Transverse colon (tissue), 4 donors: ENCODE results near the gene VSTM1. TPM values are rescaled to one million over a fixed set of nuclear protein-coding genes. Genes with fewer than 3 reads are reported as not detected.

ENCODE experiments used
- DNase-seq: peaks from one replicate; pipeline ENCODE4 v3.0.0-alpha.2; 2019
- H3K27ac ChIP-seq, 4 donors: fragments of 200-600 bp; sonication (generic); 2 replicates each; pipeline ENCODE4 v1.5.1; 2016 to 2018; ENCODE audit warnings: inconsistent platforms in 4 of 4
- H3K27me3 ChIP-seq: fragments of 200-600 bp; sonication (generic); 2 replicates; pipeline ENCODE4 v1.5.1; 2017; ENCODE audit warnings: inconsistent platforms
- H3K36me3 ChIP-seq, 4 donors: fragments of 200-600 bp; sonication (generic); 2 replicates each; pipeline ENCODE4 v1.5.1; 2017 to 2019; ENCODE audit warnings: inconsistent platforms in 4 of 4
- H3K4me1 ChIP-seq, 4 donors: fragments of 200-600 bp; sonication (generic); 2 replicates each; pipeline ENCODE4 v1.5.1; 2017 to 2020; ENCODE audit warnings: inconsistent platforms in 4 of 4
- H3K4me3 ChIP-seq, 4 donors: fragments of 200-600 bp; sonication (generic); 1 replicate in 1 of 4; 2 replicates in 3 of 4; pipeline versions ENCODE4 v1.5.1 to v1.6.1; 2017 to 2019; ENCODE audit warnings: inconsistent platforms in 4 of 4
- H3K9me3 ChIP-seq, 2 donors: fragments of 200-600 bp; sonication (generic); 2 replicates each; pipeline ENCODE4 v1.5.1; 2017 to 2019; ENCODE audit warnings: inconsistent platforms in 2 of 2
- EP300 ChIP-seq: sonication (generic); formaldehyde crosslinking; IDR thresholded peaks from one replicate; pipeline ENCODE4 v1.6.1; 2017; ENCODE audit warnings: antibody characterized with exemption, low read depth
- POLR2A ChIP-seq: fragments of 450-650 bp; IDR thresholded peaks from one replicate; pipeline ENCODE4 v1.6.1; 2016; ENCODE audit warnings: antibody characterized with exemption, mild to moderate bottlenecking, moderate library complexity
- POLR2AphosphoS5 ChIP-seq, 3 donors: sonication (generic); formaldehyde crosslinking; IDR thresholded peaks; one replicate each; pipeline ENCODE4 v1.6.1; 2016; ENCODE audit warnings: antibody characterized with exemption in 3 of 3
- WGBS, 2 donors: methylation state at CpG; one replicate each; pipeline ENCODE4 v1.1.5; 2018; ENCODE audit warnings: low coverage in 1 of 2; 5-methylcytosine and 5-hydroxymethylcytosine counted together
- in situ Hi-C, 4 donors: fragments of 200-750 bp; cut with MboI; loops; one replicate each; pipeline versions ENCODE4 v1.15.0 to v1.15.1; 2017; ENCODE audit warnings: low sequenced_read_pairs in 3 of 4, low pct_ligation_motif_present in 1 of 4, low pct_unique_long_range_greater_than_20kb in 1 of 4
- intact Hi-C: fragments of 100-400 bp; cut with DNase I; formaldehyde crosslinking; loops from one replicate; pipeline ENCODE4 v1.15.1; 2023; ENCODE audit warnings: low total_unique reads
- total RNA-seq, 4 donors: library from RNA; depleted of rRNA; stranded (reverse); fragments of >200 nt; gene quantifications; one replicate each; pipeline ENCODE4 v1.1.0, GENCODE V29; 2016
- TF ChIP-seq, protein P1 (sequence below), 5 experiments: fragments of 200-600 bp in 3 of 5; fragments of 450-650 bp in 2 of 5; sonication (generic) in 3 of 5; IDR thresholded peaks; 1 replicate in 2 of 5; 2 replicates in 3 of 5; pipeline ENCODE4 v1.5.1; 2016 to 2017; ENCODE audit warnings: antibody characterized with exemption in 5 of 5, inconsistent platforms in 3 of 5, mild to moderate bottlenecking in 2 of 5, moderate library complexity in 1 of 5

The VSTM1 gene, protein sequence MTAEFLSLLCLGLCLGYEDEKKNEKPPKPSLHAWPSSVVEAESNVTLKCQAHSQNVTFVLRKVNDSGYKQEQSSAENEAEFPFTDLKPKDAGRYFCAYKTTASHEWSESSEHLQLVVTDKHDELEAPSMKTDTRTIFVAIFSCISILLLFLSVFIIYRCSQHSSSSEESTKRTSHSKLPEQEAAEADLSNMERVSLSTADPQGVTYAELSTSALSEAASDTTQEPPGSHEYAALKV
- total RNA-seq = not detected

DNA sequence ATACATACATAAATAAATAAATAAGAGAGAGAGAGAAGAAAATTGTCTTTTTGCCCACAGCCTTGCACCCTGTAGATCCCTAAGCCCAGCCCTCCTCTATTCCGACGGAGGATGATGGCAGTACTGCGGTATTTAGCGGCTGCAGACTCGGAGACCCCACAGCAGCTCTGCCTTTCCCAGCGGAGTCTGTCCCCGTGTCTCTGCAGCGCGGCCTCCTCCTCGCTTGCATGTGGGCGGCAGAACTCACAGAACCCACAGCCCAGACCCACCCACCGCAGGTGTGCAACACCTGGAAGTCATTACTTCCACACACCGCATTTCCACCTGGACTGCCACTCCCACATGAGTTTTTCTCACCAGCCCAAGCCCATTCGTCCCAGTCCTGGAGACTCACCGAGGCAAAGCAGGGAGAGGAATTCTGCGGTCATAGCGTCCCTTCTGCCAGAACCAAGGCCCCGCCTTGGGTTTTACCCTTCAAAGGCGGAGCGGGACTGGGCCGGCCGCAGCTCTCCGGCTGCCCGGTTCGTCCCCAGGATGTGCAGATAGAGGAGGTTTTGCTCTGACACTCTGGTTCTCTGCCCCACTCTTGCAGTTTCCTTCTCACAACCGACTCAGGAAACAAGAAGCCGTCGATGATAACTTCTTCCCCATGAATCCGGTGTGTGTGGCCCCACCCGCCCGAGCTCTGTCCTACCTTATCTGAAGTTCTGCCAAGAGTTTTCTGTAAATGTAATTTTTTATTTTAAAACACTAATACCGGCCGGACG is at the start of gene VSTM1:
VSTM1 (minus strand) TSS at position 548 of the 767 bp plus-strand sequence; CDS start at position 428, 120 bp downstream.
- no peak within 1 kb of the TSS for H3K4me3 ChIP-seq
- no peaks in the 10 kb centered on the region for H3K27me3 ChIP-seq
- H3K9me3 ChIP-seq = no peaks in the 10 kb centered on the region
- no peaks in the 10 kb centered on the region for H3K36me3 ChIP-seq
- no peak for DNase-seq
- no peak within 1 kb of the TSS for H3K27ac ChIP-seq
- WGBS, 2 donors = 78 to 80% methylated on average over 10 to 34 of the region's 34 CpGs
- intact Hi-C loops (no loop called here), in situ Hi-C loops (no loop called here)
- TF ChIP-seq POLR2AphosphoS5 (IDR thresholded peaks at IDR 0.05) (no peak), POLR2A (no peak), EP300 (no peak)
- TF ChIP-seq, protein P1, sequence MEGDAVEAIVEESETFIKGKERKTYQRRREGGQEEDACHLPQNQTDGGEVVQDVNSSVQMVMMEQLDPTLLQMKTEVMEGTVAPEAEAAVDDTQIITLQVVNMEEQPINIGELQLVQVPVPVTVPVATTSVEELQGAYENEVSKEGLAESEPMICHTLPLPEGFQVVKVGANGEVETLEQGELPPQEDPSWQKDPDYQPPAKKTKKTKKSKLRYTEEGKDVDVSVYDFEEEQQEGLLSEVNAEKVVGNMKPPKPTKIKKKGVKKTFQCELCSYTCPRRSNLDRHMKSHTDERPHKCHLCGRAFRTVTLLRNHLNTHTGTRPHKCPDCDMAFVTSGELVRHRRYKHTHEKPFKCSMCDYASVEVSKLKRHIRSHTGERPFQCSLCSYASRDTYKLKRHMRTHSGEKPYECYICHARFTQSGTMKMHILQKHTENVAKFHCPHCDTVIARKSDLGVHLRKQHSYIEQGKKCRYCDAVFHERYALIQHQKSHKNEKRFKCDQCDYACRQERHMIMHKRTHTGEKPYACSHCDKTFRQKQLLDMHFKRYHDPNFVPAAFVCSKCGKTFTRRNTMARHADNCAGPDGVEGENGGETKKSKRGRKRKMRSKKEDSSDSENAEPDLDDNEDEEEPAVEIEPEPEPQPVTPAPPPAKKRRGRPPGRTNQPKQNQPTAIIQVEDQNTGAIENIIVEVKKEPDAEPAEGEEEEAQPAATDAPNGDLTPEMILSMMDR (IDR thresholded peaks at IDR 0.05) = no peak
- no peaks in the 10 kb centered on the region for H3K4me1 ChIP-seq

DNA sequence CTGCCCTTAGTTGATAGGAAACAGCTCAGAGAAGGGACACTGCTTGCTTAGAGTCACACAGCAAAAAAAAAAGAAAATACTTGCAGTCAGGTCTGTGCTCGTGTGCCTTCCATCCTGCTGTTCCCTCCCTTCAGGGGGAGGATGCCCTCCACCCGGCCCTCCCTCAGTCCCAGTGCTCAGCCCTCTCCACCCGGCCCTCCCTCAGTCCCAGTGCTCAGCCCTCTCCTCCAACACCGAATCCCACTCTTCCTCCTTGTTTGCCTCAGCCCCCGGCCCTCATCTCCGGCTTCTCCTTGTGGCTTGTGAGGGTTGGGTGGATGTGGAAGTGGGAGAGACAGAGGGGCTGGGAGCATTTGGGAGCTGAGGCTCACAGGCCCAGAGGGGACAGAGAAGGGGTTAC is 46.0 kb upstream of the VSTM1 start:
- TF ChIP-seq EP300 (no peak), POLR2A (no peak), POLR2AphosphoS5 (IDR thresholded peaks at IDR 0.05) (no peak)
- TF ChIP-seq, protein P1 (IDR thresholded peaks at IDR 0.05) = no peak
- no peaks in the 10 kb centered on the region for H3K27me3 ChIP-seq
- peaks cover 0 to 34% (median 11%) of the 10 kb centered on the region in 4 donors for H3K36me3 ChIP-seq
- in situ Hi-C loops = no loop called here
- intact Hi-C loops = no loop called here
- 81 to 90% methylated on average over 2 to 6 of the region's 6 CpGs for WGBS, 2 donors
- no peak overlapping the region for H3K4me3 ChIP-seq
- no peaks in the 10 kb centered on the region for H3K9me3 ChIP-seq
- H3K4me1 ChIP-seq = peaks cover 4 to 13% (median 9%) of the 10 kb centered on the region in 4 donors
- no peak for DNase-seq
- H3K27ac ChIP-seq = no peak overlapping the region

DNA sequence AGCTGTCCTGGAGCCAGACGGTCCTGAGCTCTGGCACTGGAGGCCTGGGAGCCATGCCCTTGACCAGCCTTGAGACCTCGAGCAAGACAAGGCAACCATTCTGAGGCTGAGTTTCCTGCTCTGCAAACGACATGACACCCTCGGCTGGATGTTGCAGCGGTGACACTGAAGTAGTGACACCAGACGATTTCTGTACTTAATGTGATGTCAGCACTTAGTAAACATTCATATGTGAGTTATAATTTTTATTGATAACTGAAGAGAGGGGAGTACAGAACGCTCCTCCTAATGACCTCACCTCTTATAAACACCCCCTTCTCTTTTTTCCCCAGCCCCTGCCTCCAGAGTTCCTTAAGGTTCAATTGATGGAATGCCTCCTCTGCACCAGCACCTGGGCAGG is 44.8 kb upstream of the VSTM1 start:
- H3K4me1 ChIP-seq = peaks cover 0 to 12% (median 6%) of the 10 kb centered on the region in 4 donors
- peaks cover 0 to 34% (median 11%) of the 10 kb centered on the region in 4 donors for H3K36me3 ChIP-seq
- in situ Hi-C loops = no loop called here
- no peak for DNase-seq
- H3K27me3 ChIP-seq = no peaks in the 10 kb centered on the region
- no peak overlapping the region for H3K4me3 ChIP-seq
- 81% methylated on average over 7 of the region's 7 CpGs; no CpG with 5 or more reads in 1 of the 2 donors for WGBS, 2 donors
- intact Hi-C loops = no loop called here
- no peak overlapping the region for H3K27ac ChIP-seq
- H3K9me3 ChIP-seq = no peaks in the 10 kb centered on the region
- TF ChIP-seq, protein P1 (IDR thresholded peaks at IDR 0.05) = no peak
- TF ChIP-seq POLR2AphosphoS5 (IDR thresholded peaks at IDR 0.05) (no peak), POLR2A (no peak), EP300 (no peak)

DNA sequence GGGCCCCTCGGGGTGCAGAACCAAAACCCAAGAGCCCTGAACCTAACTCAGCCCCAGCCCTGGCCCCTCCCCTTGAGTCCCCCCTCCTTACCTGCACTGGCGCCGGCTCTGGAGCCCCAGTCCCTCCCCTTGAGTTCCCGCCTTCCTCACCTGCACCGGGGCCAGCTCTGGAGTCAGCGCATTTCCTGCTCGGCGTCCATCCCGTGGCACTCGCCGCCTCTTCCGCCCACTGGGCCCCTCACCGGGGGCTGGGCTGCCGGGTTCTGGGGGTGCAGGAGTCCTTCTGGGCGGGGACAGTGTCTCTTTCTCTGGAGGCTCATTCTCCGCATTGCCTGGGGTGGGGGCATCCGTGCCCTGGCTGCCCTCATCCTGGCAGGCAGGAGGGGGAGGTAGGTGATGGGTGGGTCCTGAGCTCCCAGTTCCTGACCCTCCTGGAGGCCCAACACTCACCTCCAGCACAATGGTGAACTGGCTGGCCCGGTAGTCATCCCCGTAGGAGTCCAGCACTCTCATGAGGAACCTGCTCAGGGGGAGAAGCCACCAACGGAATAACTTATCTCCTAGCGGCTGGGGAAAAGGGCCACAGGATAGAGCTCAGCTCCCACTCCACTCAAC is 44.3 kb upstream of the VSTM1 start:
- in situ Hi-C loops (no loop called here), intact Hi-C loops (no loop called here)
- no peak overlapping the region for H3K4me3 ChIP-seq
- H3K4me1 ChIP-seq = peaks cover 0 to 15% (median 8%) of the 10 kb centered on the region in 4 donors
- no peak for DNase-seq
- no peaks in the 10 kb centered on the region for H3K9me3 ChIP-seq
- TF ChIP-seq EP300 (no peak), POLR2A (no peak)
- TF ChIP-seq, protein P1 (IDR thresholded peaks at IDR 0.05) = no peak
- H3K36me3 ChIP-seq = peaks cover 0 to 34% (median 11%) of the 10 kb centered on the region in 4 donors
- H3K27me3 ChIP-seq = no peaks in the 10 kb centered on the region
- WGBS, 2 donors = 80% methylated on average over 18 of the region's 21 CpGs; no CpG with 5 or more reads in 1 of the 2 donors
- no peak overlapping the region for H3K27ac ChIP-seq
